Esophagus squamous epithelium (tissue), 4 donors: ENCODE data around the gene ADGRL2.

ENCODE experiments used
- POLR2A ChIP-seq, 4 donors: fragments of 450-650 bp; IDR thresholded peaks; one replicate each; pipeline ENCODE4 v1.6.1; 2017; ENCODE audit warnings: antibody characterized with exemption in 4 of 4, mild to moderate bottlenecking in 4 of 4, moderate library complexity in 3 of 4
- TF ChIP-seq, protein P1 (sequence below), 6 experiments: fragments of 450-650 bp in 4 of 6; fragments of 200-600 bp in 2 of 6; sonication (generic) in 2 of 6; IDR thresholded peaks; one replicate each; pipeline ENCODE4 v1.5.1; 2016 to 2019; ENCODE audit warnings: antibody characterized with exemption in 6 of 6, mild to moderate bottlenecking in 4 of 6, moderate library complexity in 4 of 6

DNA sequence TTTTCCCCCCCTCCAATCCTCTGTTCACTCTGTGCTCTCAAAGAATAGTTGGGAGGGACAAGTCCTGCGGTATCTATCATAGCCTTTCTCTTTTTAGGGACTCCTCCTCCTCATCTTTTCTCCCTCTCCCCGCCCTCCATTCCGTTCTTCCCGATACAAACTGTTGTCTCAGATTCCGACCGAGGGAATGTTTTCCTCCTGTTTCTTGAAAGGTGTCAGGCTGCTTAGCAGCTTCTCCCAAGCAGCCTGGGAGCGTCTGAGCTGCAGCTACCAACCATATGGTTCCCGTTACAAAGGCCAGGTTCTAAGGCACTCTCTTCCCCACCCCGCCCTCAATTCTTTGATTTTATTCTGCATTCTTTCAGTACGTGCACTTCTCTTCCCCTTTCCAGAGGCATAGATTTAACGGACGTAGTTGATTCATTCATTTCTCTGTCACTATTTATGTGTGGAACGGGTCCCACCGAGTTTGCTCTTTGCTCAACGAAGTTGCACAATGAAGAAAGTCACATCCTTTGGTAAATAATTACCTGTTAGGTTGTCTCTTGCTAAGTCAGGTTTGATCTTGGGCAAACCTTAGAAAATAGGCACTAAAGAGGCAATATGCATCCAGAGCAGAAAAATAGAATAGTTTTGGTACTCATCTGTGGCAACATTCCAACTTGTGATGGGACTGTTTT lies 2.8 kb downstream of the ADGRL2 start:
- TF ChIP-seq, protein P1, sequence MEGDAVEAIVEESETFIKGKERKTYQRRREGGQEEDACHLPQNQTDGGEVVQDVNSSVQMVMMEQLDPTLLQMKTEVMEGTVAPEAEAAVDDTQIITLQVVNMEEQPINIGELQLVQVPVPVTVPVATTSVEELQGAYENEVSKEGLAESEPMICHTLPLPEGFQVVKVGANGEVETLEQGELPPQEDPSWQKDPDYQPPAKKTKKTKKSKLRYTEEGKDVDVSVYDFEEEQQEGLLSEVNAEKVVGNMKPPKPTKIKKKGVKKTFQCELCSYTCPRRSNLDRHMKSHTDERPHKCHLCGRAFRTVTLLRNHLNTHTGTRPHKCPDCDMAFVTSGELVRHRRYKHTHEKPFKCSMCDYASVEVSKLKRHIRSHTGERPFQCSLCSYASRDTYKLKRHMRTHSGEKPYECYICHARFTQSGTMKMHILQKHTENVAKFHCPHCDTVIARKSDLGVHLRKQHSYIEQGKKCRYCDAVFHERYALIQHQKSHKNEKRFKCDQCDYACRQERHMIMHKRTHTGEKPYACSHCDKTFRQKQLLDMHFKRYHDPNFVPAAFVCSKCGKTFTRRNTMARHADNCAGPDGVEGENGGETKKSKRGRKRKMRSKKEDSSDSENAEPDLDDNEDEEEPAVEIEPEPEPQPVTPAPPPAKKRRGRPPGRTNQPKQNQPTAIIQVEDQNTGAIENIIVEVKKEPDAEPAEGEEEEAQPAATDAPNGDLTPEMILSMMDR (IDR thresholded peaks at IDR 0.05) = no peak
- TF ChIP-seq POLR2A (IDR thresholded peaks at IDR 0.05) = no peak
